IPS DF 4.7 (cell line): ENCODE measurements around the gene KDF1.

Source experiments
- DNase-seq: peaks from one replicate; pipeline ENCODE4 v3.0.0-alpha.2; 2013; ENCODE audit warnings: low spot score; ENCODE audit errors: extremely low read depth

KDF1 gene

DNA sequence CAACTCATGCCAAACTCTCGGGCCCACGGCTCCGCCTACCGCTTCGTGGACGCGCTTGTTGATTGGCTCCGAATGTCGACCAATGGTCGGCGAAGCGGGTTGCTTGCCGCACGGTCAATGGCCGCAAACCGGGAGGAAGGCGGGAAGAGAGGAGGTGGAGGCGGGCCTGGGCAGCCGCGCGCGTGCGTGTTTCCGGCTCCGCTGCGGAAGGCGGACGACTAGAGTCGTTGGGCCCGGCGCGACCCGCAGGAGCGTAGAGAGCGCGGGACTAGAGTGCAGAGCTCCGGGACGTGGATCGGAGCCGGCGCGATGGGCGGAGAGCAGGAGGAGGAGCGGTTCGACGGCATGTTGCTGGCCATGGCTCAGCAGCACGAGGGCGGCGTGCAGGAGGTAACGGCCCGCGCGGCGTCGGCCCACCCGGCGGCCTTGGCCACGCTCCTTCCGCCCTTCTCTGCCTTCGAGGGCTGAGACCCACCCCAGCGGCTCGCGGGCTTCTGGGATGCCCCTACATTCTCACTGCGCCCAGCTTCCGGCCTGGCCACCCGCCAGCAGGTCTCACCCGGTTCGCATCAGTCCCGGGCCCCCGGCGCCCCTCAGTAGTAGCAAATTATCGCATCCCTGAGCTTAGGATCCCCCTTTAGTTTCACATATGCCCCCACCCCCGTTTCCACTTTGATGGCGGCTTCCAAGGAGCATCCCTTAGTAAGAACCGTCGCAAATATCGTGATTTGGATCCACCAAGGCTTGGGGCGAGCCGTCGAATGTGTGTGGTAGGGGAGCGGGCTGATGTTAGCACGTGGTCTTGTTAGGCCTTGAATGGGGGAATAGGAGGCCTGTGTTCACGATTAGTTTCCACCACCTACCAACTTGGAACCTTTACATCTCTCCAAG lies 38.5 kb downstream of the KDF1 start, which contains the start of gene NUDC:
Gene NUDC, plus strand, starts transcription at position 204 of the 891 bp plus-strand sequence. Its CDS starts 106 bp downstream, at position 310.
- DNase-seq = peak; percentile 84

DNA sequence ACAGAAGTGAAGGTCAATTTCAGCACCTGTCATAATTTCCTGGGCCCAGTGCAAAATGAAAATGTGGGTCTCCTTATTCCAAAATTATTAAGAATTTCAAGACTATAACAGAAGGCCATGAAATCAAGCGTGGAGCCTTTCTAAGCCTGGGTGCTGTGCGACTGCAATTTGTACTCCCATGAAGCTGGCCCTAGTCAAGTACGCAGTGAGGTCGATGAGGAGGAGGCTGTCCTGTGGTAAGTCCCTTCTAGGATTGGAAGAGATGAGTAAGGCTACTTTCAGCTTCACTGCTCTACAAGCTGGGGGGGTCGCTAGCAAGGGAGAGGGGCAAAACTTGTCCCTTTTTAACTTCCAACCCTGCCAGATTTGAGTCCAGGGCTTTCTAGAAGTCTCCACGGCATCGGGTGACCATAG lies 39.1 kb downstream of the KDF1 start:
- DNase-seq = no peak

DNA sequence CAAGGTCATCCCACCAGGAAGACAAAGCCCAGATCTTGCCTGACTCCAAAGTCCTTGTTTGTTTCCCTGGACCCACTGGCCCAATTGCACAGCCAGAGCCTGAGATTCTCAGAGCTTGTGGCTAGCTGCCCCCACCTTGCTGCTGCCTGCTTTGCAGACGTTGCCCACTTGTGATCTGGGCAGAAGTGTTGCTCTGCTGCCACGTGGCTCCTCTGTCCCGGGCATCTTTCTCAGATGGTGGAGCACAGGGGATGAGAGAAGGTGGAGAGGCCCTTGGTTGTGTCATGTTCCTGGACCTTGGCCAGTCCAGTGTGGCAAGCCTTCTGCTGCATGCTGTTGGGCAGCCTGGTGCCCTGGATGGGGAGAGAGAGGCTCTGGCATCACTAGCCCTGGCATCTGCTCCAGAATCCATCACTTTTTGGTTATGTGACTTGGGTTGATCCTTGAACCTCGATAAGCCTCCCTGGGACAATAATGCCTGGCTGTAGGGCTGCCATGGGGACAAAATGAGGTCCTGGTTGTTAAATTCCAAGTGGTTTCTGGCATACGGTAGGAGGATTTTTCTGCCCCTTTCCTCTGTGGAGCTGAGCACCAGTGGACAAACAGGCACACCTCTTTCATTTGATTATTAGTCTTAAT lies 44.9 kb downstream of the KDF1 start:
- DNase-seq = no peak

DNA sequence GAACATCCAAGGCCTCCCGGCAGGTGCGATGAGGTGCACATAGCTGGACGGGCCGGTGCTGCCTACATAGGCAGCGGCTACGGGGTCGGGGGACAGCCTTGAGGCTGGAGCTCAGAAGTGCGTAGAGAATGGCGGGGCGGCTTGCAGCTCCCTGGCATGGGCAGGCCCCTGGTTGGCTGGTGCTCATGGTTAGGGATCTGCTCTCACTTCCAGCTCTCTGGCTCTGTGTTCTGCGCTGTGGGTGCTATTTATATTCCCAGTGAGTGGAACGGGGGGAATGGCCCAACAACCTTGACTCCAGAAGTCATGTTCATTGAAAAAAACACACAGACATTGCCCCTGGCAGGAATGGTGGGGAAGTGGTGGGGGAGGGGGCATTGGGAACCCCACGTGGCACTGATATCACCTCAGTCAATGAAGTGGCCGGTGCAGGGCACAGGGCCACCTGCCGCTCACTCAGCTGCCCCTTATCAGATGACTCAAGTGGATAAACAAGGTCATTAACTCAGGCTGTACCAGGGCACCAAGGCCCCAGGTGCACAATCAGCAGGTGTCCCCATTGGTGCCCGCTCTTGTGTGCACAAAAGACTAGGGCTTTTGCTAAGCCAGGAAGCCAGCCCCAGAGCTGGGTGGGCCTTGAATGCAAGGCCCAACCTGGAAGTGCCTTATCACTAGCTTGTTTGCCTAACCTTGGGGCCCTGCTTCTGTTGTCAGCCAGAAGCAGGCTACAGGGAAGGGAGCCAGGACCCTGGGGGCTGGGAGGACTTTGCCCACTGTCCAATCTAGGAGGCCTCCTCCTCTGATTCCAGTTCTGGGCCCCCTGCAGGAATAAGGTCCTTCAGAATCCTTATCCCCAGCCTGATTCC lies 46.3 kb downstream of the KDF1 start, which contains the start of gene NR0B2:
Gene NR0B2, minus strand, starts transcription at position 222 of the 866 bp plus-strand sequence. Its CDS starts 35 bp downstream, at position 187.
- no peak for DNase-seq

DNA sequence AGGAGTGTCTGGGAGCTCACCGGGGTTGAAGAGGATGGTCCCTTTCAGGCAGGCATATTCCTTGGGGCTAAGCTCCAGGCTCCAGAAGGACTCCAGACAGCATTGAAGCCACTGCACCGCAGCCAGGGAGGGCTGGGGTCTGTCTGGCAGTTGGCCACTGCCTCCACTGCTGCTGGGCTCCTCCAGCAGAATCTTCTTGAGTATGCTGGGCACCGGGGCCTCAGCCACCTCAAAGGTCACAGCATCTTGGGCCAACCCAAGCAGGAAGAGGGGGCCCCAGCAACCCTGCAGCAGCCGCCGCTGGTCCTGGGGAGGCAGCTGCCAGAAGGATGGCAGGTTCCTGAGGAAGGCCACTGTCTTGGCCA lies 46.9 kb downstream of the KDF1 start:
- DNase-seq = no peak

DNA sequence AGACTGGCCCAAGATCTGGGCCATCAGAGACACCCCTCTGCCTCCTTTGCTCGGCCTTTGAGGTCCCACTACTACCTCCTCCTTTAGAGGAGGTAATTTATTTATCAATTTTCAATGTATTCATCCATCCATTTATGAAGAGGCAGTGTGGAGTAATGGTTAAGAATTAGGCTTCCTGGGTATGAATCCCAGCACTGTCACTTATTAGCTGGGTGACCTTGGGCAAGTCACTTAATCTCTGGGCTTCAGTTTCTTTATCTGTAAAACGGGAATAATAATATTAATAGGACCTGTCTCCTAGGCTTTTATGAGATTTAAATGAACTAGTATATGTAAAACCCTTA lies 48.1 kb downstream of the KDF1 start:
- no peak for DNase-seq

DNA sequence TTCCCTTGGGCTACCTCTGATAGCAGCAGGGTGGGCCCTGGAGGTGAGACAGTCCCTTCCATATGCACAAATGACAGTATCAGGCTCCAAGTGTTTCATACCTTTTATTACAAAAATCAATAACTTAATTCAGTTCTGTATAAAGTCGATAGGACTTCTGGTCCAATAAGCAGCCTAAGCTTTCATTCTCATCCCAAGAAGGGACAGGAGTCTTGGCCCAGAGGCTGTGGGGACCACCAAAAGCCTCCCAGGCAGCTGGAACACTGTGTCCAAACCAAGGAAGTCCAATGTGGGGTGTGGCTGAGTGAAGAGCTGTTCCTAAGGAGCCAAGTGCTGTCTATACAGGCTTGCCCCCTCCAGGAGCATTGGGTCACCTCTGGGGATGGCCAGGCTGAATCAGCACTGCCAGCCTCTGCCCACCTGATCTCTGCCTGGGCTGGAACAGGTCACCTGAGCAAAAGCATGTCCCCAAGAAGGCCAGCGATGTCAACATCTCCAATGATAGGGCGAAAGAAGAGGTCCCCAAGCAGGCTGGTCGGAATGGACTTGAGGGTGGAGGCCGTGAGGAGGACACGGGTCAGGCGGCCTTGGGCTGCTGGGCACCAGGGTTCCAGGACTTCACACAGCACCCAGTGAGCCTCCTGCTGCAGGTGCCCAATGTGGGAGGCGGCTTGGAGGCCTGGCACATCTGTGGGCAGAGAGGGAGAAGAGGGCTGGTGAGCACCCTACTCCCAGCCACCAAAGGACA lies 48.7 kb downstream of the KDF1 start:
- DNase-seq = no peak

DNA sequence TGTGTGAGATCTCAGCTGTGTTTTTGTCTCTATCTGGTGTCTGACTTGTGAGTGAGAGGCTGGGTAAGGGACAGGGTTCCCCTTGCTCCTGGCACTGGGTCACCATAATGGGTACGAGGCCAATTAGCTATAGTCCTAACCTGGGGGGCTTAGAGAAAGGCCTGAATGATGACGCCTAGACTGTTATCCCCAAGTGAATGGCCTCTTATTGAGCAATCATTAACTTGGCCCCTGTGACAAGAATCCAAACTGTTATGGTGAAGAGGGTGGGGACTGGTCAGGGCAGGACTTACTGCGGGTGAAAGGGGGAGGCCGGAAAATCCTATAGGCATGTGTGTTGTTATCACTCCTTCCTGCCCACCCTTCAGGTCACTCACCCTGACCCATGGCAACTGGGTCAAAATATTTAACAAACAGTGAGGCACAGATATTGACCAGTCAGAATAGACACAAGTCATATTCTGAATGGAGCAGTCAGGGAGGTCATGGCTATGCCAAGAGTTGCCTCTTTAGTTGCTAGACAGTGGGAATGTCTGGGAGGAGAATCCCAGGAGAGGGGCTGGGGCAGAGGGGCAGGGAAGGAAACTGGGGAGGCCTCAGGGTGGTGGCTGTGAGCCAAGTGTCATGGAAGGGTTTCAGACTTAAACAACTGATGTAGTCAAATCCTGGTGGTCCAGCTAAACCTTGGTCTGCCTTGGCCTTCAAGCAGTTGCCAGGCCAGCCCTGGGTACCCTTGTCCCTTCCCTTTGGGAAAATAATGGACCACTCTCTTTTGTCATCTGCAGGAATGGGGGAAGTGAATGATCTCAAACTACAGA lies 49.7 kb downstream of the KDF1 start:
- DNase-seq = no peak

DNA sequence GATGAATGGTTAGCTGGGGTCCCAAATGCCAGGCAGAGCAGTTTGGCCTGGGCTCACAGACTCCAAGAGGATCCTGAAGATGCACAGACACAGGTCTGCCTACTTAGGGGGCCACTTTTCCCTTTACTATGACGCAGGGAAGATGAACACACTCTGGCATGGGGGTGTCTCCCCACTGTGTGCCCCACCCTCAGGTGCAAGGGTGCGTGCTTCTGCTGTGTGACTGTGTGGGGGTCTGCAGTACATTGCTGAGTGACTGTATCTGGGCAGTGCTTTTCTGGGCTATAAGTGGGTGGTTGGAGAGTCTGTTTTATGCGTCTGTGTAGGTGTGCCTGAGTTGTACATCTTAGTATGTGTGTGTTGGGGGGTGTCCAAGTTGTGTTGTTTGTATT lies 50.3 kb downstream of the KDF1 start:
- DNase-seq = no peak

DNA sequence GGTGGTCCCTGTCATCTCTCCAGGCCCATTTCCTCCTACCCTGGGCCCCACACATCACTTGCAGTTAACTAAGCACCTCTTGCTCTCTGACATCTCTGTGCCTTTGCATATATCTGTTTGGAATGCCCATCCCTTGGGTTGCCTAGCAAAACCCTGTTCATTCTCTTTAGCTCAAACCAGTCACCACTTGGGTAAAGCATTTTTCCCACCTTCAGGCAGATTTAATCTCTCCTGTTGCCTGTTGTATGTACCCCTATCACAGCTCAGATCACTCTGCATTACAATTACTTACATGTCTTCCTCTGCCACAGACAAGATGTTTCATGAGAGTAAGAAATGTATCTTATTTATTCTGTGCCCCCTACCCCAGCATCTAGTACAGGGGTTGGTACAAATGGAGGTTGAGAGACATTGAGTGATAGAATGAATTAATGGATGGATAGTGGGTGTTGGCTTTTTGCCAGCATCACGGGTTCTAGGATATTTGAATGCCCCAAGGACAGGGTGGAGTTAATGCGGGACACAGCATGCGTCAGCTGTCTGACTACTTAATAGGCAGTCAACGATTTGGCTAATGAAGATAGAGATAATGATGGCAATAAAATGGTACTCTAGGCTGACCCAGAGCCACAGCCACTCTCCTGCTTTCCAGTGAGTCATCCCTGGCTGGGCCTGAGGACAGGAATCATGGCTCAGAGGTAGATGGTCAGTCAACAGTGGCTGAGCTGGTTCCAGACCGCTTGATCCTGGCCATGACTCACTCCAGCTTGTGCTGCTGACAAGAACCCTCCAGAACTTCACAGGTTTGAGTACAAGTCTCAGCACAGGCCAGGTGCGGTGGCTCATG lies 53.0 kb downstream of the KDF1 start:
- no peak for DNase-seq

DNA sequence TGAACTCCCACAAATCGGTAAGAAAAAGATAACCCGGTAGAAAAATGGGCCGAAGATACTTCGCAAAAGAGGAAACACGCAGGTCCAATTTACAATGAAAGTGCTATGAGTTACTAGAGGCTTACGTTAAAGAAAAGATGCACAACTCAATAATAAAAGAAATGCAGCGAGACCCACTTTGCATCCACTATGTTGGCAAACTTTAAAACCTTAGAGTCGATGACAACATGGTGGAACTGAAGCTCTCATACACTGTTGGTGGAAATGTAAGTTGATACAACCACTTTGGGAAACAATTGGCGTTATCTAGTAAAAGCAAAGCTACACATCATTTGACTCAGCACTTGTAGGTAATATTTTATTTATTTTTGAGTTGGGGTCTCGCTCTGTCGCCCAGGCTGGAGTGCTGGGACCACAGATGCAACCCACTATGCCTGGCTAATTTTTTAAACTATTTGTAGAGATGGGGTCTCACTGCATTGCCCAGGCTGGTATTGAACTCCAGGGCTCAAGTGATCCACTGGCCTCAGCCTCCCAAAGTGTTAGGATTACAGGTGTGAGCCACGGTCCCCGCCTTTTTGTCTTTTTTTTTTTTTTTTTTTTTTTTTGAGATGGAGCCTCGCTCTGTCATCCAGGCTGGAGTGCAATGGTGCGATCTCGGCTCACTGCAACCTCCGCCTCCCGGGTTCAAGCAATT lies 59.3 kb downstream of the KDF1 start:
- DNase-seq = no peak

DNA sequence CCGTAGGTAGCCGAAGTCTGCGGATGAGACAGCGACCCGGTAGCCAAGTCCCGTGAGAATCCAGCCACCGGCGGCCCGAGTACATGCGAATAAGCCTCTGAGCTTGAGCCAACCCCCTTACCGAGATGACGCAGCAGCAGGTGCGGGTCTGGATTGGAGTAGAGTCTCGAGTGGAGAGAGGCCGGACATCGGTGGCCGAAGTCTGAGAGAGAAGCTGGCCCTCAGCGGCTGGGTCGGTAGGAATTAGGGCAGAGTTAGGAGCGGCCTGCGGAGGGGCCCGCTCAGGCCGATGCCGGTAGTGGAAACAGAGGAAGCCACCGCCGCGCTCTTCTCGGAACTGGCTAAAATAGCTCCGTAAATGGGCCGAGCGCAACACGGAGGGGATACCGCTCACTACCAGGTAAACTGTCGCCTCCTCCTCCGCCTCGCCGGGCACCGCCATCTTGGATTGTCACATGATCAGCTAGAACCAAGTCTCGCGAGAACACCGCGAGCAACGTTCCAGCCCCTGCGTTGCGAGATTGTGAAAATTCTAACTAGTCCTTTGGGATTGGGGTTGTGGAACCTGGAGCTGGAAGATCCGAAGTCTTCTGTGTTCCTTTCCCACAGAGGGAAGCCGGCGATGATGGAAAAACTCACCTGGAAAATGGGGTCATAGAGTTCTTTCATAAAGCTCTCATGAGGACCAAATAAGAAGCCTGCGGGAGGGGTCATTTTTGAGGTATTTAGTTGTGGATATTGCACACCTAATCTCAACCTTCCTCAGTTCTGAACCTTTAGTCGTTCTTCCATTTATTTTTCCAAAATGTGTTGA lies 60.1 kb downstream of the KDF1 start, which contains the start of gene GPATCH3:
Gene GPATCH3, minus strand, starts transcription at position 467 of the 814 bp plus-strand sequence. Its CDS starts 25 bp downstream, at position 442.
- DNase-seq = peak; percentile 84
